AG04450 (cell line): ENCODE measurements around the gene SDSL. TPM values are rescaled to one million over a fixed set of nuclear protein-coding genes. Genes with fewer than 3 reads are reported as not detected.

ENCODE experiments used
- CTCF ChIA-PET: fragments of 300-600, 350-600 bp; formaldehyde crosslinking; extraction: SDS; loops from one replicate; lab custom pipeline; 2022; ENCODE audit warnings: antibody characterized with exemption, inconsistent platforms; lab: Charles Lee
- POLR2A ChIA-PET: fragments of 350-600 bp; formaldehyde crosslinking; extraction: SDS; loops from one replicate; lab custom pipeline; 2021; ENCODE audit warnings: antibody characterized with exemption, inconsistent platforms; lab: Yijun Ruan, JAX
- DNase-seq: peaks from one replicate; pipeline ENCODE4 v3.0.0-alpha.2; 2011; ENCODE audit warnings: low read depth, low spot score
- H3K27ac ChIP-seq: one replicate; pipeline ENCODE4 v1.5.1; 2012; ENCODE audit warnings: low read depth, low read length, control low read depth
- H3K27me3 ChIP-seq: one replicate; pipeline ENCODE4 v1.6.0; 2012; ENCODE audit warnings: low read length; ENCODE audit not compliant: control insufficient read depth, insufficient read depth
- H3K4me3 ChIP-seq: 2 replicates; pipeline ENCODE4 v1.5.1; 2011; ENCODE audit warnings: mild to moderate bottlenecking, low read depth, low read length, control low read depth
- H3K9me3 ChIP-seq: 2 replicates; pipeline ENCODE4 v1.5.1; 2012; ENCODE audit warnings: low read length; ENCODE audit not compliant: control insufficient read depth, insufficient read depth
- polyA plus RNA-seq: library from polyadenylated mRNA; depleted of rRNA; stranded (reverse); fragments of >200 nt; gene quantifications from 2 replicates; pipeline ENCODE4 v1.2.3, GENCODE V29; 2011
- TF ChIP-seq, protein P1 (sequence below): IDR thresholded peaks from 2 replicates; pipeline ENCODE4 v1.5.1; 2011; ENCODE audit warnings: low read depth, low read length, control low read depth, inconsistent platforms

The SDSL gene
- polyA plus RNA-seq, 1 experiment: 10.0 TPM

DNA sequence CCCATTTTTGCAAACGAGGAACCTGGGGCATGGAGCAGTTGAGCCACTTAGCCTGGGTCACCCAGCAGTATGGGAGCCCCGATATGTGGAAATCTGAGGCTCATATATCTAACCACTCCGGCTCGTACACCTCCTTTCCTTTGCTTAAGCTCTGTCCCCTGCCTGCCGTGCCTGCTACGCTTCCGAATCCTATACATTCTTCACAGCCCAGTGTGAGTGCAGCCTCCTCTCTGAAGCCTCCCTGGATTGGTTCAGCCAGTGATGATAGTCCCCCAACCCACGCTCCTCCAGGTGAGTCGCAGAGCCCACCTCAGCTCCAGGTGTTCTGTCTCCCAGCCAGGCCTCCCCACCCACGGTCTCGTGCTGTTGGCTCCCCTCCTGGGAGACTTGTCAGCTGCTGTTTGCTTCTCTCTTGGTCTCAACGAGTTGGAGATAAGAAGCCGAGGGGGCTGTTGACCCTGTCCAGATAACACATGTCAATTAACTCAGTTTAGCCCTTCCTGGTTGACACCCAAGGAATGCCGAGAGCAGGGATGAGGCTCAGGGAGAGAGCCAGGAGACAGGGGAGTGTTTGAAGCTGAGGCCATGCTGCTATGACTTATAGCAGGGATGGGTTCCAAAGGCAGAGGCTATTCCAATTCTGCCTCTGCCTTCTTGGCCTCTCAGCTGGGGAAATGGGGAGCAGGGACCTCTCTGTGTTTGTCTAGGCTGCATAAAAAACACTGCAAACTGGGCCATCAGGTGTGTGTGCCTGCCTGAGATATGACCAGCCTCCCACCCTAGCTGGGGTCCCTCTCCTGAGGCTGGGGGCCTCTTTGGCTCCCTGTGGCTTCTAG is 19.0 kb downstream of the SDSL start:
- POLR2A ChIA-PET: no interaction called here
- Histone ChIP-seq H3K4me3 (no peak overlapping the region), H3K9me3 (no peaks in the 10 kb centered on the region; the same call in 1 of the 2 replicates), H3K27ac (no peak overlapping the region), H3K27me3 (peaks cover 11% of the 10 kb centered on the region)
- no peak for DNase-seq
- TF ChIP-seq, protein P1, sequence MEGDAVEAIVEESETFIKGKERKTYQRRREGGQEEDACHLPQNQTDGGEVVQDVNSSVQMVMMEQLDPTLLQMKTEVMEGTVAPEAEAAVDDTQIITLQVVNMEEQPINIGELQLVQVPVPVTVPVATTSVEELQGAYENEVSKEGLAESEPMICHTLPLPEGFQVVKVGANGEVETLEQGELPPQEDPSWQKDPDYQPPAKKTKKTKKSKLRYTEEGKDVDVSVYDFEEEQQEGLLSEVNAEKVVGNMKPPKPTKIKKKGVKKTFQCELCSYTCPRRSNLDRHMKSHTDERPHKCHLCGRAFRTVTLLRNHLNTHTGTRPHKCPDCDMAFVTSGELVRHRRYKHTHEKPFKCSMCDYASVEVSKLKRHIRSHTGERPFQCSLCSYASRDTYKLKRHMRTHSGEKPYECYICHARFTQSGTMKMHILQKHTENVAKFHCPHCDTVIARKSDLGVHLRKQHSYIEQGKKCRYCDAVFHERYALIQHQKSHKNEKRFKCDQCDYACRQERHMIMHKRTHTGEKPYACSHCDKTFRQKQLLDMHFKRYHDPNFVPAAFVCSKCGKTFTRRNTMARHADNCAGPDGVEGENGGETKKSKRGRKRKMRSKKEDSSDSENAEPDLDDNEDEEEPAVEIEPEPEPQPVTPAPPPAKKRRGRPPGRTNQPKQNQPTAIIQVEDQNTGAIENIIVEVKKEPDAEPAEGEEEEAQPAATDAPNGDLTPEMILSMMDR: no peak
- CTCF ChIA-PET: interaction anchor here (0.5 to 1.3 kb wide), 5 partner anchors 11 to 453 kb away, joined by 3 to 4 read pairs (median 4); partner anchors contain the start of gene SDSL

DNA sequence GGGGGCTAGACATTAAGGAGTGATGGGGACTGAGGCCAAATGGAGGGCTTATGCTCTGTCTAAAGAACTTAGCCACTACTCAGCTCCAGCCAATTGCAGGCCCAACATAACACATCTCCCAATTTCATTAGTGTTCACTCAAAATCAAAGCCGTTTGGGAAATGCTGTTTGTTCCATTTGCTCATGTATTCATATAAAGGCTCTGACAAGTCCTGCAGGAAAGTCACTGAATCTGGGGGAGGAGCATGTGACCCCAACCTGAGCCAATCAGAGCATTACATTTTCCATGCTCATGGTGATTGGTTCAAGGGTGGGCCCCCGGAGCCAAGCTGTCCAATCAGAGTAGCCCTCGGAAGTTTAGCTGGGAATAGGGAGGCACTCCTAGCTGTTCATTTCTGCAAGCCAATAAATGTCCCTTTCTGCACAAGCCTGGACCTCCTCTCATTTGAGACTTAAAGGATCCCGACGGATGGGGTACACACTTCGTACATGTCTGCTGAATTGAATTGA is 20.9 kb downstream of the SDSL start:
- peaks cover 11% of the 10 kb centered on the region for H3K27me3 ChIP-seq
- POLR2A ChIA-PET: no interaction called here

DNA sequence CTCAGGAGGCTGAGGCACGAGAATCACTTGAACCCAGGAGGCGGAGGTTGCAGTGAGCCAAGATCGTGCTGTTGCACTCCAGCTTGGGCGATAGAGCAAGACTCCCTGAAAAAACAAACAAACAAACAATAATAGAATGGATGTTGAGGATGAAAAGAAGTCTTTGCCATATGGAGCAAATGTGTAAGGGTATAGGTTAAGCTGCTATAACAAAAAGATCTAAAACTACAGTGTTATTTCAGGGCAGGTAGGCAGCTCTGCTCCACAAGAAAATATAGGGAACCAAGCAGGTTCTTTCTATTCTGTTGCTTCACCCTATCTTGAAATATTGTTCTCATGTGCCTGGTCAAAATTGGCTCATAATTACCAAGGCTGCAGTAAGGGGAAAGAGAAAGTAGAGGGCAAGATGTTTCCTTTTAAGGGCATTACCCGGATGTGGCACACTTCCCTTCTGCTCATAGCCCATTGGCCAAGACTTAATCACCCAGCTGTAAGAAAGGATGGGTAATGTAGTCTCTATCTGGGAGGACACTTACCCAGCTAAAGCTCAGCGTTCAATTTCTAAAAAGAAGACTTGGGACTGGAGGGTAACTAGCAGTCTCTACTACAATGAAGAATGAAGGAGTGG is 23.5 kb downstream of the SDSL start:
- ChIA-PET CTCF (interaction anchor here (1.9 kb wide), 1 partner anchor 20 kb away, joined by 7 read pairs; no protein-coding TSS in a partner anchor), POLR2A (no interaction called here)
- Histone ChIP-seq H3K4me3 (no peak overlapping the region), H3K27me3 (peaks cover 7% of the 10 kb centered on the region), H3K9me3 (no peaks in the 10 kb centered on the region), H3K27ac (no peak overlapping the region)
- no peak for DNase-seq
- TF ChIP-seq, protein P1: no peak

More for the DNA sequence above, 20.9 kb downstream of the SDSL start:
- no peak for DNase-seq
- CTCF ChIA-PET: interaction anchor here (0.5 to 1.1 kb wide), 4 partner anchors 18 to 467 kb away, joined by 3 to 5 read pairs (median 4); no protein-coding TSS in a partner anchor
- Histone ChIP-seq H3K27ac (no peak overlapping the region), H3K9me3 (no peaks in the 10 kb centered on the region), H3K4me3 (no peak overlapping the region)
- TF ChIP-seq, protein P1: no peak

DNA sequence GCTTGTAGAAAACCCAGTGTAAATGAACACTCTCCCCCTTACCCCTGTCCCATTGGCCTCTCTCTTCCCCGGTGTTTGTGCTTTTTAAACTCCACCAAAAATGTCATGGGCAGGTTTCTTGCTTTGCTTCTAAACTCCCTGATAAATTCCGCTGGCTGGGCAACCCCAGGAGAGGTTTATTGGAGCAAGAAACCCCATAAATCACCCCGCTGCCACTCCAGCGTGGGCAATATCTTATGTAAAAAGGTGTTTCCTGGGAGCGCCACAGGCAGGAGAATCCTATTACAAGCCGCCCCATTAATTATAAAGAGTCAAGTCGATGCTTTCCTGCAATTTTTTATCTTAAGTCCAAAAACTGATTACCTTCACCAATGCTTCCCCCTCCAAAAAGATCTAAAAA is 26.7 kb downstream of the SDSL start:
- Histone ChIP-seq H3K27ac (no peak overlapping the region), H3K4me3 (no peak overlapping the region), H3K9me3 (no peaks in the 10 kb centered on the region), H3K27me3 (peaks cover 2% of the 10 kb centered on the region)
- no peak for DNase-seq
- CTCF ChIA-PET: no interaction called here
- TF ChIP-seq, protein P1: no peak
- POLR2A ChIA-PET: no interaction called here
